Measurements from ENCODE around the gene KRT6C.

Gene KRT6C

DNA sequence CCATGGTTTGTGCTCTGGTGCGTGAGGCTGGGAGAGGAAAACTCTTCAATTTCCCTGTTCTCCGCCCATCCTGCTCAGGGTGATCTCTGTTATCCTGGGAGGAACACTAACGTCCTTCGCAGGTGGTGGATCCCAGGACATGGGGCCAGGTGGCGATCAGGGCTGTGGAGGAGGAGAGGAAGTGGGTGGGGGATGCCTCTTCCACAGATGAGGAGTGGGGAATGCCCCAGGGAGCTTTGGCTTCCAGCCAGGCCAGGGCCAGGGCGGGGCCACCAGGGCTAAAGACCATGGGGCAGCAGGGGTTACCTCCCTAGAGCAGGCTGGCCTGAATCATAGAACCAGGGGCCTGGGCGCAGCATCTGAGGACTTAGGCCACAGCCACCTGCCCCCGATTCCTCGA, 36.1 kb downstream of the KRT6C start:
- peaks cover 14% of the 10 kb centered on the region for H3K27me3 ChIP-seq
- H3K4me1 ChIP-seq (ENCODE audit: control insufficient read depth in 1 of 2, insufficient read depth in 1 of 2, low read depth in 1 of 2, low read length in 1 of 2) = no peaks in the 10 kb centered on the region
- H3K36me3 ChIP-seq = no peaks in the 10 kb centered on the region
- no peak overlapping the region for H3K4me3 ChIP-seq (ENCODE audit: low read depth in 1 of 2, low read length in 1 of 2)
- H3K9me3 ChIP-seq = no peaks in the 10 kb centered on the region
- H3K27ac ChIP-seq = no peak overlapping the region
- TF ChIP-seq, protein P1, sequence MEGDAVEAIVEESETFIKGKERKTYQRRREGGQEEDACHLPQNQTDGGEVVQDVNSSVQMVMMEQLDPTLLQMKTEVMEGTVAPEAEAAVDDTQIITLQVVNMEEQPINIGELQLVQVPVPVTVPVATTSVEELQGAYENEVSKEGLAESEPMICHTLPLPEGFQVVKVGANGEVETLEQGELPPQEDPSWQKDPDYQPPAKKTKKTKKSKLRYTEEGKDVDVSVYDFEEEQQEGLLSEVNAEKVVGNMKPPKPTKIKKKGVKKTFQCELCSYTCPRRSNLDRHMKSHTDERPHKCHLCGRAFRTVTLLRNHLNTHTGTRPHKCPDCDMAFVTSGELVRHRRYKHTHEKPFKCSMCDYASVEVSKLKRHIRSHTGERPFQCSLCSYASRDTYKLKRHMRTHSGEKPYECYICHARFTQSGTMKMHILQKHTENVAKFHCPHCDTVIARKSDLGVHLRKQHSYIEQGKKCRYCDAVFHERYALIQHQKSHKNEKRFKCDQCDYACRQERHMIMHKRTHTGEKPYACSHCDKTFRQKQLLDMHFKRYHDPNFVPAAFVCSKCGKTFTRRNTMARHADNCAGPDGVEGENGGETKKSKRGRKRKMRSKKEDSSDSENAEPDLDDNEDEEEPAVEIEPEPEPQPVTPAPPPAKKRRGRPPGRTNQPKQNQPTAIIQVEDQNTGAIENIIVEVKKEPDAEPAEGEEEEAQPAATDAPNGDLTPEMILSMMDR (IDR thresholded peaks at IDR 0.05) = no peak

DNA sequence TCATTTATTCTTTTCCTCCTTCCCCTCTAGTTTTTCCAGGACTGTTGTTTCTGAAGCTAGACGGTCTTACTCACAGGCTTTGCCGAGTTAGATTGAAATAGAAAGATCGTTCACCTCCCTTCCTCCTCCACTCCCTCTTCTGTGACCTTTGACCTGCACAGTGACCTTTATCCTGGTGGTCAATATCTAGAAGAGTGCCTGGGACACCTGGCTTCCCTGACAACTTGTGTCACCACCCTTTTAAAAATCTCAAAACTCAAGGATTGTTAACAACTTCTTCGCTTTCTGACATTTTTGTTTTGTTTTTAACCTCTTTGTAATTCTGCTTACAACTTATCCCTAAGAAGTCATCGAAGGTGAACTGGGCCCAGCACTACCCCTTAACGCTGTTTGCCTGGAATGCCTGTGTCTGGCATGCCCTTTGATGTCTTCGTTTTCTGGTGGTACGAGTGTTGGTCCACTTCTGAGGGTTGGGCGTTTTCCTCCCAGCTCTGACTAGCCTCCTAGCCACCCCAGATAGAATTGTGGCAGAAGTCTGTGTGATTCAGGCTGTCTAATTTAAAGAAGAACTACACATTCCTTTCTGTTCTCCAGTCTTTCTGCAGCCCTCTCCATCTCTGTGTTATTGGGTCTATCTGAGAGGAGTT, 36.7 kb downstream of the KRT6C start:
- Histone ChIP-seq H3K9me3 (no peaks in the 10 kb centered on the region), H3K4me3 (ENCODE audit: low read depth in 1 of 2, low read length in 1 of 2) (no peak overlapping the region), H3K27ac (no peak overlapping the region), H3K4me1 (ENCODE audit: control insufficient read depth in 1 of 2, insufficient read depth in 1 of 2, low read depth in 1 of 2, low read length in 1 of 2) (no peaks in the 10 kb centered on the region), H3K36me3 (no peaks in the 10 kb centered on the region), H3K27me3 (peaks cover 8% of the 10 kb centered on the region)
- TF ChIP-seq, protein P1 (IDR thresholded peaks at IDR 0.05) = no peak

- Histone ChIP-seq H3K9me3 (no peaks in the 10 kb centered on the region), H3K27ac (no peak overlapping the region), H3K27me3 (peaks cover under 1% of the 10 kb centered on the region), H3K36me3 (no peaks in the 10 kb centered on the region), H3K4me1 (ENCODE audit: control insufficient read depth in 1 of 2, insufficient read depth in 1 of 2, low read depth in 1 of 2, low read length in 1 of 2) (no peaks in the 10 kb centered on the region), H3K4me3 (ENCODE audit: low read depth in 1 of 2, low read length in 1 of 2) (no peak overlapping the region)
- TF ChIP-seq, protein P1 (IDR thresholded peaks at IDR 0.05) = no peak
Measured at GRCh38 chr12:52436000-52436827, 37.4 kb downstream of the KRT6C start.

GRCh38 chr12:52435659-52435999, 38.0 kb downstream of the KRT6C start:
- H3K4me3 ChIP-seq (ENCODE audit: low read depth in 1 of 2, low read length in 1 of 2) = no peak overlapping the region
- H3K9me3 ChIP-seq = no peaks in the 10 kb centered on the region
- no peaks in the 10 kb centered on the region for H3K27me3 ChIP-seq
- no peaks in the 10 kb centered on the region for H3K4me1 ChIP-seq (ENCODE audit: control insufficient read depth in 1 of 2, insufficient read depth in 1 of 2, low read depth in 1 of 2, low read length in 1 of 2)
- no peaks in the 10 kb centered on the region for H3K36me3 ChIP-seq
- no peak overlapping the region for H3K27ac ChIP-seq
- TF ChIP-seq, protein P1 (IDR thresholded peaks at IDR 0.05) = no peak

DNA sequence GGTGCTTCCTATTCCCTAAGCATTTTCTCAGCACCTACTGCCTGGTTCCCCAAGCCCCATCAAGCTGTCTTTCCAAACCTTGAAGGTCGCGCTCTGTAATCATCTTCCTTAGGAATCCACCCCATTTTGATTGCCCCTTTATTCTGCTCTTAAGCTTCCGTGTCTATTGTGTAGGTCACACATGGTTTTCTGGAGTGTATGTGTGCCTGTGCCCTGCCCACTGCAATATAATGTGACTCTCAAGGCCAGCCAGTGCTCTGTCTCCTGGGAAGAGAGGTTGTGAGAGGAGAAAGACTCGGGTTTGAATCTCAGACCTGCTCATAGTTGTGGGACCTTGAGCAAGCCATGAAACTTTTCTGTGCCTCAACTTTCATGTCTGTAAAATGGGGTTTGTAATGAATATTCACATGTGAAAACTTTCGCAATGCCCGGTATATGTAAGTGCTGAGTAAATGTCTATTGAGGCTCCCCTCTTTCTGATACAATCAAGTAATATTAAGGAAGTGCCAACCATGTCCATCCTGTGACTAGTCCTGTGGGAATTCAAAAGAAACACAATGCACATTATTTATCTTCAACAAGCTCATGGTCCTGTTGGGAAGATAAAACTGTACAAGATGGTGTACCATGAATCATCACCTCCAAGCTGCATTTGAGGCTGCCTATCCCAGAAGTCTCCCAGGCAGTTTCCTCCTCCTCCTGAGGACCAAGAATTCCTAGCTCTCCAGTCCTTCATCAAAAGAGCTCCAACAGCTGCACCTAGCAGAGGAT, 38.7 kb downstream of the KRT6C start:
- Histone ChIP-seq H3K36me3 (no peaks in the 10 kb centered on the region), H3K27ac (no peak overlapping the region), H3K9me3 (no peaks in the 10 kb centered on the region), H3K27me3 (peaks cover 5% of the 10 kb centered on the region), H3K4me3 (ENCODE audit: low read depth in 1 of 2, low read length in 1 of 2) (no peak overlapping the region), H3K4me1 (ENCODE audit: control insufficient read depth in 1 of 2, insufficient read depth in 1 of 2, low read depth in 1 of 2, low read length in 1 of 2) (no peaks in the 10 kb centered on the region)
- TF ChIP-seq, protein P1 (IDR thresholded peaks at IDR 0.05) = no peak
